ENCODE data around the gene KBTBD7. TPM values are rescaled to one million over a fixed set of nuclear protein-coding genes. Genes with fewer than 3 reads are reported as not detected.
A peak's percentile ranks its signal among the peaks of the same experiment; 100 is the strongest.

Gene KBTBD7, protein sequence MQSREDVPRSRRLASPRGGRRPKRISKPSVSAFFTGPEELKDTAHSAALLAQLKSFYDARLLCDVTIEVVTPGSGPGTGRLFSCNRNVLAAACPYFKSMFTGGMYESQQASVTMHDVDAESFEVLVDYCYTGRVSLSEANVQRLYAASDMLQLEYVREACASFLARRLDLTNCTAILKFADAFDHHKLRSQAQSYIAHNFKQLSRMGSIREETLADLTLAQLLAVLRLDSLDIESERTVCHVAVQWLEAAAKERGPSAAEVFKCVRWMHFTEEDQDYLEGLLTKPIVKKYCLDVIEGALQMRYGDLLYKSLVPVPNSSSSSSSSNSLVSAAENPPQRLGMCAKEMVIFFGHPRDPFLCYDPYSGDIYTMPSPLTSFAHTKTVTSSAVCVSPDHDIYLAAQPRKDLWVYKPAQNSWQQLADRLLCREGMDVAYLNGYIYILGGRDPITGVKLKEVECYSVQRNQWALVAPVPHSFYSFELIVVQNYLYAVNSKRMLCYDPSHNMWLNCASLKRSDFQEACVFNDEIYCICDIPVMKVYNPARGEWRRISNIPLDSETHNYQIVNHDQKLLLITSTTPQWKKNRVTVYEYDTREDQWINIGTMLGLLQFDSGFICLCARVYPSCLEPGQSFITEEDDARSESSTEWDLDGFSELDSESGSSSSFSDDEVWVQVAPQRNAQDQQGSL
- 1.4 and 2.8 TPM in 2 replicates for total RNA-seq

GRCh38 chr13:41193919-41194824 lies at the start of gene KBTBD7:
Gene KBTBD7, minus strand, starts transcription at chr13:41194569. Its CDS starts 312 bp downstream, at chr13:41194257.
- DNase-seq (ENCODE audit: low read depth) = peak; percentile 68
- TF ChIP-seq CTCF (conservative IDR thresholded peaks at IDR 0.05; ENCODE audit: low read depth, low read length) = no peak
- H3K4me3 ChIP-seq (ENCODE audit: low read depth, low read length) = peak within 1 kb of the TSS; percentile 67

GRCh38 chr13:41241626-41242025 lies 47.3 kb upstream of the KBTBD7 start:
- TF ChIP-seq CTCF (conservative IDR thresholded peaks at IDR 0.05; ENCODE audit: low read depth, low read length) = no peak
- no peak overlapping the region for H3K4me3 ChIP-seq (ENCODE audit: low read depth, low read length)
- no peak for DNase-seq (ENCODE audit: low read depth)

DNA sequence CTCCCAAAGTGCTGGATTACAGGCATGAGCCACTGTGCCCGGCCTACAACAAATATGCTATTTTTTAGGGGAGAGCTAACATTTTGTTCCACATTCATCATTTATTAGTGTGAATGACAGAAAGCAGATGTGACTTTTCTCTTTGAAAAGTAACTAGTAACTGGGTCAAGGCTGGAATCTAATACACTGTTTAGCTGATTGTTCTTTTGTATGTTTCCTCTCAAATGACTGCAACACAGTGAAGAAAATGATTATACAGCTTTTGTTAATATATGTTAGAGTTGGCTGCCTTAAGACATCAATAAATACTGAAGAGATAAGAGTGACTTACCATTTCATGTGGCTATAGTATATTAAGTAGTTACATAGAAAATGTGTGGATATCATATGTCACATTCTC lies 42.0 kb upstream of the KBTBD7 start:
- TF ChIP-seq CTCF (conservative IDR thresholded peaks at IDR 0.05; ENCODE audit: low read depth, low read length) = no peak
- no peak overlapping the region for H3K4me3 ChIP-seq (ENCODE audit: low read depth, low read length)
- DNase-seq (ENCODE audit: low read depth) = no peak

DNA sequence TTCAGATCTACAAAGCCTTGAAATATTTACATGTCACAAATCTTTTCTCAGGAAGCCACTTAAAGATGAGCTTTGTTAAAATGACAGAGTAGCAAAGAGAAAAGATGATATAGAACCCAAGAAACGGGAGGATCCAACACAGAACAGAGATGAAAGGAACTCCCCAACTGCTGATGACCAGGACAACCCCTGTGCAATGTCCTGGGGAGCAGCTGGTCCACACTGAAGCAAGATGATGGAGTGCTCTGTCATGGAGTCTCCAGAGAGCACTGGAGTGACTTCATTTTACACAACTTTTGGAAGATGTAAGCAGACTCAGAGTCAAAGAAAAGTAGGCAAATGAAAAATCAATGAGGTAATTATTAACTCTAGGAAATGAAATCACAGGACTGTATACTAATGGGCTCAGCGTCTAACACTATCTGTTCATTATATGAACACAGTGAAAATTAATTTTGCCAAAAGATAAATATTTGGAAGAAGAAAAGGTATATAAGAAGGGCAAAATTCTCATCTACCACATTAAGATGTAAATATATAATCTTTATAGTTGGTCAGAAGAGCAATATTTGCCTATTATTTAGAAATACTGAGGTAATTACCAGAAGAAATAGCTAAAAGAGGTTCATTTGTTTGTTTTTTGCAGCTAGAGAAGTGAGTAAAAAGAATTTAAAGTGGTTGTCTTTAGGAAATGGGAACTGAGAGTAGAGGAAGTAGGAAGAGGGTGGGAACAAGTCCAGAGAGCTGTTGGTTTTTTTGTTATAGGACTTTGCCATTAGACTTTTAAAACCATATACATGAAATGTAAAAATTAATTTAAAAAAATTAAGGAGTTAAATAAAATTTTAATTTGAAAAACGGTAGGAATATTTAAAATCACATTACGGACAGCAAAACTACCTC lies 38.5 kb upstream of the KBTBD7 start:
- DNase-seq (ENCODE audit: low read depth) = no peak
- H3K4me3 ChIP-seq (ENCODE audit: low read depth, low read length) = no peak overlapping the region
- no peak for TF ChIP-seq CTCF (conservative IDR thresholded peaks at IDR 0.05; ENCODE audit: low read depth, low read length)

GRCh38 chr13:41231786-41232185 lies 37.4 kb upstream of the KBTBD7 start:
- TF ChIP-seq CTCF (conservative IDR thresholded peaks at IDR 0.05; ENCODE audit: low read depth, low read length) = no peak
- DNase-seq (ENCODE audit: low read depth) = no peak
- no peak overlapping the region for H3K4me3 ChIP-seq (ENCODE audit: low read depth, low read length)
